Stomach (tissue), 4 donors: ENCODE data around the gene GALNT18.

ENCODE experiments used
- CTCF ChIP-seq, 7 experiments: fragments of 450-650 bp in 4 of 7; fragments of 200-600 bp in 3 of 7; sonication (generic) in 3 of 7; IDR thresholded peaks; one replicate each; pipeline ENCODE4 v1.5.1; 2016 to 2019; ENCODE audit warnings: antibody characterized with exemption in 7 of 7, control low read depth in 2 of 7, mild to moderate bottlenecking in 1 of 7
- EP300 ChIP-seq: sonication (generic); formaldehyde crosslinking; IDR thresholded peaks from one replicate; pipeline ENCODE4 v1.6.1; 2017; ENCODE audit warnings: antibody characterized with exemption
- POLR2A ChIP-seq, 4 donors: fragments of 450-650 bp; IDR thresholded peaks; one replicate each; pipeline ENCODE4 v1.6.1; 2016; ENCODE audit warnings: antibody characterized with exemption in 4 of 4, control low read depth in 2 of 4, mild to moderate bottlenecking in 1 of 4, moderate library complexity in 1 of 4
- POLR2AphosphoS5 ChIP-seq, 3 donors: sonication (generic); formaldehyde crosslinking; IDR thresholded peaks; one replicate each; pipeline ENCODE4 v1.6.1; 2016; ENCODE audit warnings: antibody characterized with exemption in 3 of 3

- TF ChIP-seq CTCF (IDR thresholded peaks at IDR 0.05) (no peak), POLR2AphosphoS5 (IDR thresholded peaks at IDR 0.05) (no peak), POLR2A (IDR thresholded peaks at IDR 0.05) (no peak), EP300 (no peak)
Measured at GRCh38 chr11:11236498-11237059, 385.2 kb downstream of the GALNT18 start.
